ENCODE data around the gene ZCCHC7.

Gene ZCCHC7

DNA sequence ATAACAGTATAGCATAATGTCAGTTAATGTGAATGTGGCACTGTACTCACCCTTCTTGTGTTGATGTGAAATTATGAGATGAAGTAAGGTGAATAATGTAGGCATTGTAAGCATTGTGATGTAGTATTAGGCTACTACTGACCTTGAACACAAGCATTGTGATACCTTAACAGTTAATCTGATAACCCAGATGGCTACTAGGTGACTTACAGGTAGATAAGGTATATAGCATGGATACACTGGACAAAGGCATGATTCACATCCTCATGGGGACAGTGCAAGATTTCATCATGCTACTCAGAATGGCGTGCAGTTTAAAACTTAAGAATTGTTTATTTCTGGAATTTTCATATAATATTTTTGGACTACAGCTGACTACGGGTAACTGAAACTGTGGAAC, 134.8 kb downstream of the ZCCHC7 start:
- H3K4me1 ChIP-seq (ENCODE audit: insufficient read depth, insufficient read length), result no peaks in the 10 kb centered on the region
- H3K36me3 ChIP-seq (ENCODE audit: insufficient read depth, insufficient read length, low read length), result no peaks in the 10 kb centered on the region
- no peak overlapping the region for H3K9ac ChIP-seq (ENCODE audit: insufficient read length, low read depth)
- no peak for DNase-seq (ENCODE audit: low read depth, low spot score)
- TF ChIP-seq SUZ12 (IDR thresholded peaks at IDR 0.05; ENCODE audit: extremely low read depth, insufficient read depth, insufficient read length), result no peak
- no peak for TF ChIP-seq ZNF274 (IDR thresholded peaks at IDR 0.05; ENCODE audit: low read depth, low read length)
- TF ChIP-seq YY1 (IDR thresholded peaks at IDR 0.05; ENCODE audit: insufficient read depth, insufficient read length), result no peak
- no peaks in the 10 kb centered on the region for H3K9me3 ChIP-seq (ENCODE audit: insufficient read depth, low read length)
- no peak overlapping the region for H3K4me3 ChIP-seq (ENCODE audit: insufficient read length, low read depth)
- no peaks in the 10 kb centered on the region for H3K27me3 ChIP-seq (ENCODE audit: insufficient read depth, insufficient read length)

DNA sequence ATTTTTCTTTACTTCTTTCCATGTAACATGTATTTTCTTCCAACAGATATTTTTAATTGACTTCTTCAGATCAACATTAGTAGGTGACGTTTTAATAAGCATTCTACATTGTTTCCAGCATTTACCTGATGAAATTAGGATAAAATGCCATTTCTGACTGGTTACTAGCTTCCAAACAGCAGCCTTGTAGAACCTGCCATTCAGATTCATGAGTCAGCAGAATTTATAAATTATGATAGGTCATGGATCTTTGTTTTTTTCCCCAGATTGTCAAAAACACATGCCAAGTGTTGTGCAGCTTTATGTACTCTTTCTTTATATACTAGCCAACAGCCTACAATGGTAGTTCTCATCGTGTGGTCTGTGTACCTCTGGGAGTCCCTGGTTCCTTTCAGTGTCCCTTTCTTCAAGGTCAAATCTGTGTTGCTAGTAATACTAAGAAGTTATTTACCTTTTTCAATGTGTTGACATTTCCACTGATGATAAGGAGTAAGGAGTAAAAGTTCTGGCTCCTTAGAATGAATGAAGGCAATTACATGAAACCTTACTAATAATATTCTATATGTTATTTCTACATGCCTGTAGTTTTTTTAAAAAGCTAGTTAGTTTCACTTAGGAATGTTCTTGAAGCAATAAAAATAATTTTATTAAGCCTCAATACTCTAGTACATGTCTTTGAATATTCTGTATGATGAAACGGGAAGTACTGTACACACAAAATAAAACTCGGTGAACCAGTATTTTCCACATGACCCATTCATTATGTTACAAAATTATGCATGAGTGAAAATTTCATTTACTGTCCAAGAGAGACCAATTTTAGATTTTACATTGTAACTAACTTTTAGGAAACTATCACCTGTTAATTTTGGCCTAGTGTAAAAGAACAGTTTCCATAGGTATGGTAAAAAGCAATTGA, 135.8 kb downstream of the ZCCHC7 start:
- no peak for DNase-seq (ENCODE audit: low read depth, low spot score)
- Histone ChIP-seq H3K36me3 (ENCODE audit: insufficient read depth, insufficient read length, low read length) (no peaks in the 10 kb centered on the region), H3K4me1 (ENCODE audit: insufficient read depth, insufficient read length) (no peaks in the 10 kb centered on the region)

DNA sequence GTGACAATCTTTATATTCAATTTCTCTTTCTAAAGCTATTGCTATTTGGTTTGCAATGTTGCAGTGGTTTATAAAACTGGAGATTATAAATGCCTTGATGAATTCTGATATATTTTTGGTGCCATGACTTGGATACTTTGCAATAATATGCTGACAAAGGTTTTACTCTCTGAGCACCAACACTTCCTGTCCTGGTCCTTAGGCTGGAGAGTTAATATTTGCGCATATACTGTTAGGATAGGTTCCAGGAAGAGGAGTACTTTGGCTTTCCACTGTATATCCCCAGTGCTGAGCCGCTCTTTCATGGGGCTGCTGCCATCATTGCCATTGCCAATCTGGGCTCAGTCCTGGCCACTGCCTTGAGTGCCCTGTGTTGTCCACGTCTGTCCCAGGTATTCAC, 139.6 kb downstream of the ZCCHC7 start:
- TF ChIP-seq YY1 (IDR thresholded peaks at IDR 0.05; ENCODE audit: insufficient read depth, insufficient read length) (no peak), SUZ12 (IDR thresholded peaks at IDR 0.05; ENCODE audit: extremely low read depth, insufficient read depth, insufficient read length) (no peak), ZNF274 (IDR thresholded peaks at IDR 0.05; ENCODE audit: low read depth, low read length) (no peak)
- Histone ChIP-seq H3K4me1 (ENCODE audit: insufficient read depth, insufficient read length) (no peaks in the 10 kb centered on the region), H3K9ac (ENCODE audit: insufficient read length, low read depth) (no peak overlapping the region), H3K27me3 (ENCODE audit: insufficient read depth, insufficient read length) (no peaks in the 10 kb centered on the region), H3K36me3 (ENCODE audit: insufficient read depth, insufficient read length, low read length) (no peaks in the 10 kb centered on the region), H3K4me3 (ENCODE audit: insufficient read length, low read depth) (no peak overlapping the region), H3K9me3 (ENCODE audit: insufficient read depth, low read length) (no peaks in the 10 kb centered on the region)
- no peak for DNase-seq (ENCODE audit: low read depth, low spot score)

More for the DNA sequence above, 135.8 kb downstream of the ZCCHC7 start:
- H3K9me3 ChIP-seq (ENCODE audit: insufficient read depth, low read length), result no peaks in the 10 kb centered on the region
- TF ChIP-seq YY1 (IDR thresholded peaks at IDR 0.05; ENCODE audit: insufficient read depth, insufficient read length) (no peak), SUZ12 (IDR thresholded peaks at IDR 0.05; ENCODE audit: extremely low read depth, insufficient read depth, insufficient read length) (no peak), ZNF274 (IDR thresholded peaks at IDR 0.05; ENCODE audit: low read depth, low read length) (no peak)
- no peak overlapping the region for H3K9ac ChIP-seq (ENCODE audit: insufficient read length, low read depth)
- no peaks in the 10 kb centered on the region for H3K27me3 ChIP-seq (ENCODE audit: insufficient read depth, insufficient read length)
- no peak overlapping the region for H3K4me3 ChIP-seq (ENCODE audit: insufficient read length, low read depth)

GRCh38 chr9:37262410-37262809, 142.0 kb downstream of the ZCCHC7 start:
- Histone ChIP-seq H3K9ac (ENCODE audit: insufficient read length, low read depth) (no peak overlapping the region), H3K27me3 (ENCODE audit: insufficient read depth, insufficient read length) (no peaks in the 10 kb centered on the region), H3K4me1 (ENCODE audit: insufficient read depth, insufficient read length) (no peaks in the 10 kb centered on the region), H3K9me3 (ENCODE audit: insufficient read depth, low read length) (no peaks in the 10 kb centered on the region), H3K36me3 (ENCODE audit: insufficient read depth, insufficient read length, low read length) (no peaks in the 10 kb centered on the region), H3K4me3 (ENCODE audit: insufficient read length, low read depth) (no peak overlapping the region)
- DNase-seq (ENCODE audit: low read depth, low spot score), result peak; percentile 16
- TF ChIP-seq SUZ12 (IDR thresholded peaks at IDR 0.05; ENCODE audit: extremely low read depth, insufficient read depth, insufficient read length) (no peak), YY1 (IDR thresholded peaks at IDR 0.05; ENCODE audit: insufficient read depth, insufficient read length) (no peak), ZNF274 (IDR thresholded peaks at IDR 0.05; ENCODE audit: low read depth, low read length) (no peak)

GRCh38 chr9:37264539-37264938, 144.2 kb downstream of the ZCCHC7 start:
- Histone ChIP-seq H3K4me1 (ENCODE audit: insufficient read depth, insufficient read length) (no peaks in the 10 kb centered on the region), H3K9ac (ENCODE audit: insufficient read length, low read depth) (no peak overlapping the region), H3K27me3 (ENCODE audit: insufficient read depth, insufficient read length) (no peaks in the 10 kb centered on the region), H3K9me3 (ENCODE audit: insufficient read depth, low read length) (no peaks in the 10 kb centered on the region), H3K36me3 (ENCODE audit: insufficient read depth, insufficient read length, low read length) (no peaks in the 10 kb centered on the region), H3K4me3 (ENCODE audit: insufficient read length, low read depth) (no peak overlapping the region)
- TF ChIP-seq SUZ12 (IDR thresholded peaks at IDR 0.05; ENCODE audit: extremely low read depth, insufficient read depth, insufficient read length), result no peak
- no peak for TF ChIP-seq ZNF274 (IDR thresholded peaks at IDR 0.05; ENCODE audit: low read depth, low read length)
- no peak for TF ChIP-seq YY1 (IDR thresholded peaks at IDR 0.05; ENCODE audit: insufficient read depth, insufficient read length)
- no peak for DNase-seq (ENCODE audit: low read depth, low spot score)

- Histone ChIP-seq H3K9ac (ENCODE audit: insufficient read length, low read depth) (no peak overlapping the region), H3K36me3 (ENCODE audit: insufficient read depth, insufficient read length, low read length) (no peaks in the 10 kb centered on the region), H3K9me3 (ENCODE audit: insufficient read depth, low read length) (no peaks in the 10 kb centered on the region), H3K4me1 (ENCODE audit: insufficient read depth, insufficient read length) (no peaks in the 10 kb centered on the region), H3K27me3 (ENCODE audit: insufficient read depth, insufficient read length) (no peaks in the 10 kb centered on the region), H3K4me3 (ENCODE audit: insufficient read length, low read depth) (no peak overlapping the region)
- TF ChIP-seq YY1 (IDR thresholded peaks at IDR 0.05; ENCODE audit: insufficient read depth, insufficient read length) (no peak), SUZ12 (IDR thresholded peaks at IDR 0.05; ENCODE audit: extremely low read depth, insufficient read depth, insufficient read length) (no peak), ZNF274 (IDR thresholded peaks at IDR 0.05; ENCODE audit: low read depth, low read length) (no peak)
- no peak for DNase-seq (ENCODE audit: low read depth, low spot score)
These were observed 146.3 kb downstream of the ZCCHC7 start for GRCh38 chr9:37266630-37267029.

GRCh38 chr9:37269221-37269620, 148.8 kb downstream of the ZCCHC7 start:
- no peaks in the 10 kb centered on the region for H3K4me1 ChIP-seq (ENCODE audit: insufficient read depth, insufficient read length)
- H3K27me3 ChIP-seq (ENCODE audit: insufficient read depth, insufficient read length), result no peaks in the 10 kb centered on the region
- no peak overlapping the region for H3K4me3 ChIP-seq (ENCODE audit: insufficient read length, low read depth)
- no peaks in the 10 kb centered on the region for H3K36me3 ChIP-seq (ENCODE audit: insufficient read depth, insufficient read length, low read length)
- no peak for DNase-seq (ENCODE audit: low read depth, low spot score)
- no peak overlapping the region for H3K9ac ChIP-seq (ENCODE audit: insufficient read length, low read depth)
- TF ChIP-seq ZNF274 (IDR thresholded peaks at IDR 0.05; ENCODE audit: low read depth, low read length) (no peak), YY1 (IDR thresholded peaks at IDR 0.05; ENCODE audit: insufficient read depth, insufficient read length) (no peak), SUZ12 (IDR thresholded peaks at IDR 0.05; ENCODE audit: extremely low read depth, insufficient read depth, insufficient read length) (no peak)
- peaks cover 9% of the 10 kb centered on the region for H3K9me3 ChIP-seq (ENCODE audit: insufficient read depth, low read length)

Measured in NT2/D1 (cell line).